ENCODE results near the gene ADM2.

DNA sequence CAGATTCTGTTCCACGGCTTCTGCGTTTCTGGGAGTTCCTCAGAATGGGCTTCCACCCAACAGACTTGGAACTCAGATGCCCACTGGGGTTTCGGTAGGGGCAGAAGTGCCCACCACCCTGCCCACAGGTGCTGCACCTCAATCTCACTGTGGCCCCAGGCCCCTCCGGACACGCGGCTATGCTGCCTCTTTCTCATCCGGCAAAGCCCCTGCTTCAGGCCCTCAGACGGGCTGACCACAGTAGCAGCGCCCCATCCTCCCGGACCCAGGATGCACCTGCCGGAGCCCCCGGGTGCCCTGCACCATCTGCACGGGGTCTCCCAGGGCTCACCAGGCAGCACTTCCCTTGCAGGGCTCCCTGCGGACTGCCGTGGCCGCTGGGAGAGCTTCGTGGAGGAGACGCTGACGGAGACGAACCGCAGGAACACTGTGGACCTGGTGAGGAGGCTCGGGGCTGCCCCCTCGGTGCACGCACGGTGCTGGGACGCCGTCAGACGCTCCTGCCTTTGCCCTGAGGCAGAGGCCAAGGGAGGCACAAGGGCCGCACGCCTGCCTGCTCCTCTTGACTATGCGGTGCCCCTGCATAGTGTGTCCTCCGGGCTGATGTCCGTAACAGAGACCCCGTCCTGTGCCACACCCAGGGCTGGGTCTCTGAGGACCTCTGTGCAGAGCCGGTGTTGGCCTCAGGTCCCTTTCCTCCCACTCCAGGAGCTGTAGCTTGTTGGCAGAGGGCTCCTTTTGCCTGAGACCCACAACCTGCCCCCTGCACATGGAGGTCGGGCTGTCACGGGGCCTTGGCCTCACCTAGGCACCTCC, 45.1 kb upstream of the ADM2 start:
- TF ChIP-seq, protein P1, sequence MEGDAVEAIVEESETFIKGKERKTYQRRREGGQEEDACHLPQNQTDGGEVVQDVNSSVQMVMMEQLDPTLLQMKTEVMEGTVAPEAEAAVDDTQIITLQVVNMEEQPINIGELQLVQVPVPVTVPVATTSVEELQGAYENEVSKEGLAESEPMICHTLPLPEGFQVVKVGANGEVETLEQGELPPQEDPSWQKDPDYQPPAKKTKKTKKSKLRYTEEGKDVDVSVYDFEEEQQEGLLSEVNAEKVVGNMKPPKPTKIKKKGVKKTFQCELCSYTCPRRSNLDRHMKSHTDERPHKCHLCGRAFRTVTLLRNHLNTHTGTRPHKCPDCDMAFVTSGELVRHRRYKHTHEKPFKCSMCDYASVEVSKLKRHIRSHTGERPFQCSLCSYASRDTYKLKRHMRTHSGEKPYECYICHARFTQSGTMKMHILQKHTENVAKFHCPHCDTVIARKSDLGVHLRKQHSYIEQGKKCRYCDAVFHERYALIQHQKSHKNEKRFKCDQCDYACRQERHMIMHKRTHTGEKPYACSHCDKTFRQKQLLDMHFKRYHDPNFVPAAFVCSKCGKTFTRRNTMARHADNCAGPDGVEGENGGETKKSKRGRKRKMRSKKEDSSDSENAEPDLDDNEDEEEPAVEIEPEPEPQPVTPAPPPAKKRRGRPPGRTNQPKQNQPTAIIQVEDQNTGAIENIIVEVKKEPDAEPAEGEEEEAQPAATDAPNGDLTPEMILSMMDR (IDR thresholded peaks at IDR 0.05; ENCODE audit: insufficient read depth, low read depth, low read length), result no peak
- no peak for TF ChIP-seq EZH2 (IDR thresholded peaks at IDR 0.05; ENCODE audit: insufficient read depth, low read length)
